ENCODE results near the gene CAP2. TPM values are rescaled to one million over a fixed set of nuclear protein-coding genes. Genes with fewer than 3 reads are reported as not detected.

The CAP2 gene
- total and polyA plus RNA-seq, 3 donors from 2014 or later = 1.6 to 5.2 (median 2.9) TPM

GRCh38 chr6:17504005-17504404 lies 110.6 kb downstream of the CAP2 start:
- H3K4me3 ChIP-seq = no peak overlapping the region
- no peak for DNase-seq
- TF ChIP-seq CTCF (IDR thresholded peaks at IDR 0.05) (no peak), POLR2A (IDR thresholded peaks at IDR 0.05) (no peak)
- no peaks in the 10 kb centered on the region for H3K36me3 ChIP-seq (ENCODE audit: low read depth, missing control alignments)
- intact Hi-C loops (cut with DNase I; ENCODE audit: low total_unique reads) = no loop called here
- no peaks in the 10 kb centered on the region for H3K4me1 ChIP-seq
- no peak overlapping the region for H3K27ac ChIP-seq
- H3K9me3 ChIP-seq = no peaks in the 10 kb centered on the region
- 75 to 86% methylated on average over 1 of the region's 1 CpG for WGBS, 2 donors
- H3K27me3 ChIP-seq = no peaks in the 10 kb centered on the region

- H3K27ac ChIP-seq = no peak overlapping the region
- H3K4me1 ChIP-seq = no peaks in the 10 kb centered on the region
- intact Hi-C loops (cut with DNase I; ENCODE audit: low total_unique reads) = no loop called here
- no peak for DNase-seq
- H3K4me3 ChIP-seq = no peak overlapping the region
- H3K9me3 ChIP-seq = no peaks in the 10 kb centered on the region
- no peaks in the 10 kb centered on the region for H3K36me3 ChIP-seq (ENCODE audit: low read depth, missing control alignments)
- 49% methylated on average over 5 of the region's 5 CpGs for WGBS, 2 donors
- H3K27me3 ChIP-seq = no peaks in the 10 kb centered on the region
- TF ChIP-seq CTCF (IDR thresholded peaks at IDR 0.05) = peak in 1 of 3 experiments; percentile 14
- no peak for TF ChIP-seq POLR2A (IDR thresholded peaks at IDR 0.05)
Measured at GRCh38 chr6:17505062-17505476, 111.7 kb downstream of the CAP2 start.

- Histone ChIP-seq H3K27ac (no peak overlapping the region), H3K36me3 (ENCODE audit: low read depth, missing control alignments) (no peaks in the 10 kb centered on the region), H3K4me3 (no peak overlapping the region), H3K9me3 (no peaks in the 10 kb centered on the region), H3K4me1 (no peaks in the 10 kb centered on the region), H3K27me3 (no peaks in the 10 kb centered on the region)
- no peak for DNase-seq
- WGBS, 2 donors = 88 to 93% methylated on average over 5 of the region's 5 CpGs
- intact Hi-C loops (cut with DNase I; ENCODE audit: low total_unique reads) = no loop called here
- no peak for TF ChIP-seq CTCF (IDR thresholded peaks at IDR 0.05)
- TF ChIP-seq POLR2A (IDR thresholded peaks at IDR 0.05) = no peak
Measured at GRCh38 chr6:17505767-17506280, 112.4 kb downstream of the CAP2 start.

- TF ChIP-seq CTCF (IDR thresholded peaks at IDR 0.05) (no peak), POLR2A (IDR thresholded peaks at IDR 0.05) (no peak)
- Histone ChIP-seq H3K4me1 (no peaks in the 10 kb centered on the region), H3K27ac (no peak overlapping the region), H3K4me3 (no peak overlapping the region), H3K36me3 (ENCODE audit: low read depth, missing control alignments) (no peaks in the 10 kb centered on the region), H3K27me3 (no peaks in the 10 kb centered on the region), H3K9me3 (no peaks in the 10 kb centered on the region)
- DNase-seq = no peak
- 91 to 94% methylated on average over 6 of the region's 6 CpGs for whole genome bisulfite sequencing, 2 donors
- intact Hi-C loops (cut with DNase I; ENCODE audit: low total_unique reads) = no loop called here
Measured at GRCh38 chr6:17506531-17506930, 113.1 kb downstream of the CAP2 start.

- no peak for DNase-seq
- WGBS, 2 donors = 47 to 56% methylated on average over 12 of the region's 12 CpGs
Measured at GRCh38 chr6:17506962-17507361, 113.6 kb downstream of the CAP2 start.

More at GRCh38 chr6:17506962-17507361, 113.6 kb downstream of the CAP2 start:
- TF ChIP-seq CTCF (IDR thresholded peaks at IDR 0.05) (no peak), POLR2A (IDR thresholded peaks at IDR 0.05) (no peak)
- H3K27ac ChIP-seq = no peak overlapping the region
- no peaks in the 10 kb centered on the region for H3K36me3 ChIP-seq (ENCODE audit: low read depth, missing control alignments)
- H3K4me1 ChIP-seq = no peaks in the 10 kb centered on the region
- H3K27me3 ChIP-seq = no peaks in the 10 kb centered on the region
- intact Hi-C loops (cut with DNase I; ENCODE audit: low total_unique reads) = no loop called here
- no peaks in the 10 kb centered on the region for H3K9me3 ChIP-seq
- H3K4me3 ChIP-seq = no peak overlapping the region

Measured in testis (tissue), 3 donors.